ENCODE data around the gene AADACL3. TPM values are rescaled to one million over a fixed set of nuclear protein-coding genes. Genes with fewer than 3 reads are reported as not detected.

Gene AADACL3
- polyA plus RNA-seq, 1 of the 3 experiments (the other 2 are of a cell fraction): not detected

DNA sequence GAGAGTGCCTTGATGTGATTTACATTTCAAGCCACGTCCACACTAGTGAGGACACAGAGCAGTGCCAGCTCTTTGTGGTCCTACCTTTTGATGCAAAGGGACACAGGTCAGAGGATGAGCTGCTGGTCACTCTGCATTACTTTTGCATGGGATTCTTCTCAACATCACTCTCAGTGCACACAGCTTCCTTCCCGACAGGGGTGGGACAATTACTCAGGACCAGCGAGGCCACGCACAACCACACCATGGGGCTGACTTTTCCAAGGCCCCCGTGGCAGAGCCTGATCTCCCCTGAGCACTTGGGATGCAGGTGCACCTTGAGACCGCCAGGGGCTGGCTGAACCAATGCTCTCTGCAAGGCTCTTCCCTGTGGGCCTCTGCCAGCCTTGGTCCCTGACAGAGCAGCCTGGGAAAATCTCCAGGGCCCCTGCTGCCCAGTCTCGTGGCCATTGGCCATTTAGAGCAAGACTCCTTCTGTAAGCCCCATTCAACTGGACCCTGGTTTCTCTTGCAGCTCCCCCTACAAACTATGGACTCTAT lies 44.4 kb downstream of the AADACL3 start:
- no peaks in the 10 kb centered on the region for H3K4me1 ChIP-seq (ENCODE audit: control insufficient read depth in 1 of 2, insufficient read depth in 2 of 2, low read depth in 1 of 2, low read length in 1 of 2)
- ChIA-PET CTCF (interaction anchor here (1.2 kb wide), 1 partner anchor 11 kb away, joined by 5 read pairs; no protein-coding TSS in a partner anchor), POLR2A (no interaction called here)
- H3K4me3 ChIP-seq (ENCODE audit: low read depth in 2 of 2, low read length in 1 of 2): no peak overlapping the region
- H2AFZ ChIP-seq (ENCODE audit: low read depth): no peak overlapping the region
- 8% methylated on average over 6 of the region's 7 CpGs for WGBS (ENCODE audit: low lambda C conversion rate)
- no peaks in the 10 kb centered on the region for H3K9me2 ChIP-seq
- H3K27me3 ChIP-seq (ENCODE audit: insufficient read depth): no peaks in the 10 kb centered on the region
- H3K9me3 ChIP-seq: no peaks in the 10 kb centered on the region
- H3K79me2 ChIP-seq (ENCODE audit: insufficient read depth): no peaks in the 10 kb centered on the region
- H4K20me1 ChIP-seq (ENCODE audit: insufficient read depth): no peaks in the 10 kb centered on the region
- DNase-seq: peak; percentile 23
- H3K4me2 ChIP-seq: no peak overlapping the region
- H3K27ac ChIP-seq (ENCODE audit: low read depth in 2 of 2, low read length in 1 of 2): no peak overlapping the region
- no peaks in the 10 kb centered on the region for H3K36me3 ChIP-seq (replicated peaks in 1 of 2; ENCODE audit: control insufficient read depth in 1 of 2, insufficient read depth in 2 of 2, low read length in 1 of 2)
- no peaks in the 10 kb centered on the region for H3F3A ChIP-seq (replicated peaks; ENCODE audit: insufficient read depth)
- TF ChIP-seq, protein P1, sequence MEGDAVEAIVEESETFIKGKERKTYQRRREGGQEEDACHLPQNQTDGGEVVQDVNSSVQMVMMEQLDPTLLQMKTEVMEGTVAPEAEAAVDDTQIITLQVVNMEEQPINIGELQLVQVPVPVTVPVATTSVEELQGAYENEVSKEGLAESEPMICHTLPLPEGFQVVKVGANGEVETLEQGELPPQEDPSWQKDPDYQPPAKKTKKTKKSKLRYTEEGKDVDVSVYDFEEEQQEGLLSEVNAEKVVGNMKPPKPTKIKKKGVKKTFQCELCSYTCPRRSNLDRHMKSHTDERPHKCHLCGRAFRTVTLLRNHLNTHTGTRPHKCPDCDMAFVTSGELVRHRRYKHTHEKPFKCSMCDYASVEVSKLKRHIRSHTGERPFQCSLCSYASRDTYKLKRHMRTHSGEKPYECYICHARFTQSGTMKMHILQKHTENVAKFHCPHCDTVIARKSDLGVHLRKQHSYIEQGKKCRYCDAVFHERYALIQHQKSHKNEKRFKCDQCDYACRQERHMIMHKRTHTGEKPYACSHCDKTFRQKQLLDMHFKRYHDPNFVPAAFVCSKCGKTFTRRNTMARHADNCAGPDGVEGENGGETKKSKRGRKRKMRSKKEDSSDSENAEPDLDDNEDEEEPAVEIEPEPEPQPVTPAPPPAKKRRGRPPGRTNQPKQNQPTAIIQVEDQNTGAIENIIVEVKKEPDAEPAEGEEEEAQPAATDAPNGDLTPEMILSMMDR (IDR thresholded peaks at IDR 0.05): peak; percentile 37; the same call in 1 of the 2 replicates
- TF ChIP-seq, protein P2, sequence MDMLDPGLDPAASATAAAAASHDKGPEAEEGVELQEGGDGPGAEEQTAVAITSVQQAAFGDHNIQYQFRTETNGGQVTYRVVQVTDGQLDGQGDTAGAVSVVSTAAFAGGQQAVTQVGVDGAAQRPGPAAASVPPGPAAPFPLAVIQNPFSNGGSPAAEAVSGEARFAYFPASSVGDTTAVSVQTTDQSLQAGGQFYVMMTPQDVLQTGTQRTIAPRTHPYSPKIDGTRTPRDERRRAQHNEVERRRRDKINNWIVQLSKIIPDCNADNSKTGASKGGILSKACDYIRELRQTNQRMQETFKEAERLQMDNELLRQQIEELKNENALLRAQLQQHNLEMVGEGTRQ (IDR thresholded peaks at IDR 0.05; ENCODE audit: borderline replicate concordance, low read depth, low read length): no peak
- H3K9ac ChIP-seq: no peak overlapping the region

DNA sequence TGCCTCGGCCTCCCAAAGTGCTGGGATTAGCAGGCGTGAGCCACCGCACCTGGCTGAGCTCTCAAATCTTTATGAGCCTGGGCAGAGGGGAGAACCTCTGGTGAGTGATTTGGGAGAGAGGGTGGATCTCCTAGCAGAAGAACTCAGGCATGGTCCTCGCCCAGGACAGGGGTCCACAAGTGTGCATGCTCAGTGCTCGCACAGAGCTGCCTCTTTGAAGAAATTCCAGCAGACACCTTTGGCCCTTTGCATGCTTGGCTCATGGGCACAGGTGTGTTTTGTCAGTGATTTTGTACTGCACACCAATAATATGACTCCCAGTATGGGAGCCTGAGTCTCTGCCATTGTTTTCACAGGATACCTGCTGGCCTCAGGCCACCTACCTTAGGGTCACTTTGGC lies 45.9 kb downstream of the AADACL3 start:
- no peak overlapping the region for H3K9ac ChIP-seq
- no peak for DNase-seq
- WGBS (ENCODE audit: low lambda C conversion rate): 37% methylated on average over 2 of the region's 5 CpGs
- no peak for TF ChIP-seq ELF1 (IDR thresholded peaks at IDR 0.05)
- TF ChIP-seq SIN3A (IDR thresholded peaks at IDR 0.05; ENCODE audit: borderline replicate concordance, low read depth, low read length): no peak
- TF ChIP-seq, protein P1 (IDR thresholded peaks at IDR 0.05): no peak
- TF ChIP-seq, protein P3, sequence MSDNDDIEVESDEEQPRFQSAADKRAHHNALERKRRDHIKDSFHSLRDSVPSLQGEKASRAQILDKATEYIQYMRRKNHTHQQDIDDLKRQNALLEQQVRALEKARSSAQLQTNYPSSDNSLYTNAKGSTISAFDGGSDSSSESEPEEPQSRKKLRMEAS (IDR thresholded peaks at IDR 0.05; ENCODE audit: low read depth): no peak
- no peak for TF ChIP-seq FOXJ3 (CRISPR knock-in tag; IDR thresholded peaks at IDR 0.05)
- no peak for TF ChIP-seq FOSL2 (IDR thresholded peaks at IDR 0.05; ENCODE audit: borderline replicate concordance, low read depth)
- TF ChIP-seq, protein P4, sequence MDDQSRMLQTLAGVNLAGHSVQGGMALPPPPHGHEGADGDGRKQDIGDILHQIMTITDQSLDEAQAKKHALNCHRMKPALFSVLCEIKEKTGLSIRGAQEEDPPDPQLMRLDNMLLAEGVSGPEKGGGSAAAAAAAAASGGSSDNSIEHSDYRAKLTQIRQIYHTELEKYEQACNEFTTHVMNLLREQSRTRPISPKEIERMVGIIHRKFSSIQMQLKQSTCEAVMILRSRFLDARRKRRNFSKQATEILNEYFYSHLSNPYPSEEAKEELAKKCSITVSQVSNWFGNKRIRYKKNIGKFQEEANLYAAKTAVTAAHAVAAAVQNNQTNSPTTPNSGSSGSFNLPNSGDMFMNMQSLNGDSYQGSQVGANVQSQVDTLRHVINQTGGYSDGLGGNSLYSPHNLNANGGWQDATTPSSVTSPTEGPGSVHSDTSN (IDR thresholded peaks at IDR 0.05): no peak
- TF ChIP-seq TAF1 (IDR thresholded peaks at IDR 0.05; ENCODE audit: borderline replicate concordance, low read depth, low read length): no peak
- TF ChIP-seq SMC3 (IDR thresholded peaks at IDR 0.05; ENCODE audit: low read depth, low read length): no peak
- no peak for TF ChIP-seq TEAD4 (IDR thresholded peaks at IDR 0.05; ENCODE audit: borderline replicate concordance, insufficient read depth)
- TF ChIP-seq RFX5 (IDR thresholded peaks at IDR 0.05; ENCODE audit: low read length): no peak
- no peak for TF ChIP-seq GATA2 (CRISPR knock-in tag; IDR thresholded peaks at IDR 0.05)
- no peak for TF ChIP-seq FOXM1 (IDR thresholded peaks at IDR 0.05; ENCODE audit: low read depth)
- TF ChIP-seq, protein P2 (IDR thresholded peaks at IDR 0.05; ENCODE audit: borderline replicate concordance, low read depth, low read length): no peak
- no peak for TF ChIP-seq MEF2A (IDR thresholded peaks at IDR 0.05; ENCODE audit: borderline replicate concordance, low read depth)

More for the DNA sequence above, 45.9 kb downstream of the AADACL3 start:
- H3K4me2 ChIP-seq: no peak overlapping the region
- no peaks in the 10 kb centered on the region for H3K9me2 ChIP-seq
- no peaks in the 10 kb centered on the region for H3K9me3 ChIP-seq
- no peaks in the 10 kb centered on the region for H3F3A ChIP-seq (replicated peaks; ENCODE audit: insufficient read depth)
- H3K27ac ChIP-seq (ENCODE audit: low read depth in 2 of 2, low read length in 1 of 2): no peak overlapping the region
- H3K27me3 ChIP-seq (ENCODE audit: insufficient read depth): no peaks in the 10 kb centered on the region
- H3K36me3 ChIP-seq (replicated peaks in 1 of 2; ENCODE audit: control insufficient read depth in 1 of 2, insufficient read depth in 2 of 2, low read length in 1 of 2): no peaks in the 10 kb centered on the region
- no peak overlapping the region for H2AFZ ChIP-seq (ENCODE audit: low read depth)
- POLR2A ChIA-PET: no interaction called here
- no peaks in the 10 kb centered on the region for H3K79me2 ChIP-seq (ENCODE audit: insufficient read depth)
- H3K4me3 ChIP-seq (ENCODE audit: low read depth in 2 of 2, low read length in 1 of 2): no peak overlapping the region
- H3K4me1 ChIP-seq (ENCODE audit: control insufficient read depth in 1 of 2, insufficient read depth in 2 of 2, low read depth in 1 of 2, low read length in 1 of 2): no peaks in the 10 kb centered on the region
- H4K20me1 ChIP-seq (ENCODE audit: insufficient read depth): no peaks in the 10 kb centered on the region
- CTCF ChIA-PET: no interaction called here

Data from SK-N-SH (cell line).